ENCODE measurements around the gene PRR19. TPM values are rescaled to one million over a fixed set of nuclear protein-coding genes. Genes with fewer than 3 reads are reported as not detected.

The PRR19 gene
- total RNA-seq, 1 experiment from 2014 or later = 3.2 TPM

DNA sequence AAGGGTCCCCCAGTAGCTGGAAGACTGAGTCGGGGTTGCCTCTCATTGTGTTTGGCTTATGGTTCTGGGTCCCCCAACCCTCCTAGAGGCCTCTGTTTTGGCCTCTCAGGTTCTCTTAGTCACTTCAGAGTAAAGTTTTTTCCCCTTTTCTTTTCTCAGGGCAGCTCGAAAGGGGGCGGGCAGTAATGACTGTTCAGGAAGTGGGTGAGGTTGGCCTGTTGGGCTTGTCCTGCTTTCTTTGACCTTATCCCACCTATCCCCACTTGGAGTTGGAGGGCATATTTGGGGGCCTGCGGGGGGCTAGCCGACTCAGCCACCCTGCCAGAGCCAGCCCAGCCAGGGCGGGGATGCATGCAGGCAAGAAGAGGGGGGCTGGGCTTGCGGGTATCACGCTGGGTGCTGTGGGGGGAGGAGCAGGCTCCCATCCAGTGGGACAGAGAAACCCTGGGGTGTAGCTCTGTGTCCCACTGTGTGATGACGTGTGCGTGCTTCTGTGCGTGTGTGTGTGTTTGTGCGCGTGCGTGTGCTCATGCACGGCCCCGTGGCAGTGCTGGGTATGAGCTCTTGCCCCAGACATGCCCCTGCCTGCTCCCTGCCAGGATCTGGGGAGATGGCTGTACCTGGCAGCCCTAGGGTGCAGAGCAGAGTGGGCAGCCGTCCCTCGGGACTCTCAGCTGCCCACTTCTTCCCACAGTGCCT, 31.4 kb upstream of the PRR19 start:
- no CpG with 5 or more reads among the region's 18 CpGs for WGBS (ENCODE audit: extremely low coverage, insufficient read length, low lambda C conversion rate)
- Histone ChIP-seq H3K4me1 (ENCODE audit: insufficient read depth, low read length) (no peaks in the 10 kb centered on the region; the same call in 1 of the 2 replicates), H2BK12ac (ENCODE audit: insufficient read length, low read depth, low read length) (no peak overlapping the region), H2BK120ac (ENCODE audit: low read depth, low read length, poor library complexity, severe bottlenecking) (no peak overlapping the region), H4K20me1 (ENCODE audit: control insufficient read depth, insufficient read depth, insufficient read length) (no peaks in the 10 kb centered on the region), H3K56ac (ENCODE audit: insufficient read length, low read depth, low read length) (no peak overlapping the region), H2AK5ac (ENCODE audit: insufficient read length, low read length) (no peak overlapping the region), H3K18ac (ENCODE audit: insufficient read length, low read depth, low read length) (no peak overlapping the region), H3K79me2 (ENCODE audit: insufficient read depth, low read length) (no peaks in the 10 kb centered on the region), H2BK15ac (ENCODE audit: low read depth, low read length) (no peak overlapping the region), H3K79me1 (ENCODE audit: insufficient read depth, low read depth, low read length, poor library complexity, severe bottlenecking) (no peaks in the 10 kb centered on the region), H4K8ac (replicated peaks; ENCODE audit: insufficient read length, low read depth, low read length) (no peak overlapping the region), H3K9me3 (ENCODE audit: control insufficient read depth, low read depth, low read length) (no peaks in the 10 kb centered on the region), H3K4me2 (ENCODE audit: insufficient read depth, insufficient read length, low read length) (peak overlapping the region; percentile 92), H2BK5ac (ENCODE audit: insufficient read length, low read length) (no peak overlapping the region), H4K91ac (ENCODE audit: insufficient read length, low read depth, low read length) (no peak overlapping the region), H2AFZ (ENCODE audit: low read length) (no peak overlapping the region), H3K23ac (ENCODE audit: insufficient read length, low read depth, low read length) (no peak overlapping the region), H3T11ph (ENCODE audit: low read length) (no peak overlapping the region), H3K9ac (ENCODE audit: extremely low read depth, insufficient read length, low read length) (peak overlapping the region; percentile 12), H3K14ac (ENCODE audit: insufficient read depth, low read length) (no peak overlapping the region), H3K27ac (ENCODE audit: insufficient read length, low read depth, low read length) (no peak overlapping the region), H3K23me2 (ENCODE audit: insufficient read length, low read depth, low read length, poor library complexity, severe bottlenecking) (peaks cover 9% of the 10 kb centered on the region), H2BK20ac (ENCODE audit: low read depth, low read length, poor library complexity, severe bottlenecking) (no peak overlapping the region), H3K4ac (ENCODE audit: low read depth, low read length) (no peak overlapping the region), H4K5ac (ENCODE audit: insufficient read length, low read depth, low read length) (no peak overlapping the region), H3K27me3 (ENCODE audit: insufficient read depth, low read length) (no peaks in the 10 kb centered on the region)
- no peaks in the 10 kb centered on the region for H3K27me3 Mint-ChIP-seq (ENCODE audit: low read depth)
- H3K4me3 Mint-ChIP-seq = no peak overlapping the region; a peak in 3 of 5 replicates
- H3K27ac Mint-ChIP-seq = peak overlapping the region in 2 of 3 experiments; percentile 55 to 68; a peak in 3 of 7 replicates
- no peaks in the 10 kb centered on the region; a peak in 1 of 5 replicates for H3K9me3 Mint-ChIP-seq
- H3K36me3 Mint-ChIP-seq (ENCODE audit: insufficient read depth in 1 of 3, low read depth in 3 of 3) = peaks cover 4 to 23% (median 16%) of the 10 kb centered on the region in 3 experiments; a peak in 6 of 7 replicates
- no peak for DNase-seq
- TF ChIP-seq CTCF (conservative IDR thresholded peaks at IDR 0.05) = no peak
- H3K4me1 Mint-ChIP-seq = peaks cover 20 to 25% of the 10 kb centered on the region in 2 experiments
